Measurements from ENCODE around the gene BPI.
A peak's percentile ranks its signal among the peaks of the same experiment; 100 is the strongest.

The BPI gene

GRCh38 chr20:38286586-38287531 lies 17.1 kb upstream of the BPI start:
- H3K4me3 ChIP-seq (ENCODE audit: low read depth in 1 of 5, low read length in 5 of 5), result no peak overlapping the region
- peaks cover 0 to 6% (median 5%) of the 10 kb centered on the region in 5 donors for H3K4me1 ChIP-seq (ENCODE audit: control insufficient read depth in 5 of 5, insufficient read depth in 5 of 5, low read length in 5 of 5)
- H3K36me3 ChIP-seq (ENCODE audit: control insufficient read depth in 5 of 5, insufficient read depth in 5 of 5, low read length in 5 of 5), result no peaks in the 10 kb centered on the region
- H3K27ac ChIP-seq (ENCODE audit: low read depth, low read length), result no peak overlapping the region
- no peak overlapping the region for H3K9ac ChIP-seq (ENCODE audit: low read length in 5 of 5)
- H3K27me3 ChIP-seq (ENCODE audit: control insufficient read depth in 5 of 5, insufficient read depth in 4 of 5, low read length in 5 of 5), result no peaks in the 10 kb centered on the region
- H3K9me3 ChIP-seq (ENCODE audit: control insufficient read depth in 5 of 5, low read length in 5 of 5), result peaks cover 0 to 4% (median 3%) of the 10 kb centered on the region in 5 donors

DNA sequence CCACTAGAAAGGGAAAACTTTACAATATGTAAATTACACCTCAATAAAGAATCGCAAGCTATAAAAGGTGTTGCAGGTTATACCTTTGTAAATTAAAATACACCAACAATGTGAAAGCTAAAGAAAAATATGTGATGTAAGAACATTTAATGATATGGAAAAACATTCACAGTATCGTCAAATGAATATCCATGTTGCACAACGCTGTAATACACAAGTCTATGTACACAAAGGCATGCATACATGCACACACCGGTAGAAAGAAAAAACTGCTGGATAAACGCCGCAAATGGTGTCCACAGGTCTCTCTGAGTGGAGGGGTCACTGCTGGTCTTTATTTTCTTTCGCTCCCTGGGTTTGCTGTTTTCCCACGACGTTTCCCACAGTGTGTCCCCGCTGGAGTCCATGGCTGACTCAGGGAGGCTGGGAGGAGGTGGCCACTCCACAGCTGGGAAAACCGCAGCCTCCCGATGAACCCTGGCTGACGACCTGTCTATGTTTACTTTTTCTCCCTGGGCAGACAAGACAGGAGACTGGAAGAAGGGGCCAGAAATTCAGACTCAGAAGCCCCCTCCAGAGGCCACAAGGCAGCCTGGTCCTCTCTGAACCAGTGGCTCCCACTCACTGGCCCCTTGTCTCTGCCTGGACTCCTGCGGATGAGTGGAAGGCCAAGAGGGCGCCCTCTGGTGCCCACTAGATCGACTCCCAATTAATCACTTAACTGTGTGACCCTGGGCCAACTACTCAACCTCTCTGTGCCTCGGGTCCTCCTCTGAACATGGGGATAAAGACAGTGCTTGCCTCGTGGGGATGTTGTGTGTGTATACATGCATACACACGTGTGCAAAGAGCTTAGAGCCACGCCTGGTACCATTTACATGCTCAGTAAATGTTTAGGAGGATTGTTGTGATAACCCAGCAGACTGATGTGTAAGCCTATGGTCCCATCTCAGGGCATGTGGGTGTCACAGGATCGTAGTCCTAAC lies 12.8 kb upstream of the BPI start:
- Histone ChIP-seq H3K27ac (ENCODE audit: low read depth, low read length) (no peak overlapping the region), H3K4me3 (ENCODE audit: low read depth in 1 of 5, low read length in 5 of 5) (no peak overlapping the region)

DNA sequence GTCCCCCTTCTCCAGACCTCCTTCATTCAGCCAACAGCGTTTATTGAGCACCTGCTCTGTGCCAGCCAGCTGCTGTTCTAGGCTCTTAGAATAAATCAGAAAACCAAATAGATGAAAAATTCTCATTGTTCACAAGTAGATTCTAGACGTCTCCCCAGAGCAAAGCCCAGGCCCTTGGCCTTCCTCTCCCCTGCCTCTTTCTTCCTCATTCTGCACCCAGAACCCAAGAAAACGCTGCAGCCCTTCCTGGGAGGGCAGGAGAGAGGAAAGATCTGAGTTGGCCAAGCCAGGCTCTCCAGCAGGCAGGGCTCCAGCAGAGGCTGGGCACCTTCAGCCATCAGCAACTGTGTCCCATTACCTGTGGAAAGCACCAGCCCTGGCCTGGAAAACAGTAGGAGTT lies 12.0 kb upstream of the BPI start:
- H3K9ac ChIP-seq (ENCODE audit: low read length in 5 of 5), result no peak overlapping the region
- H3K36me3 ChIP-seq (ENCODE audit: control insufficient read depth in 5 of 5, insufficient read depth in 5 of 5, low read length in 5 of 5), result no peaks in the 10 kb centered on the region
- no peaks in the 10 kb centered on the region for H3K27me3 ChIP-seq (ENCODE audit: control insufficient read depth in 5 of 5, insufficient read depth in 4 of 5, low read length in 5 of 5)
- H3K4me3 ChIP-seq (ENCODE audit: low read depth in 1 of 5, low read length in 5 of 5), result no peak overlapping the region
- H3K9me3 ChIP-seq (ENCODE audit: control insufficient read depth in 5 of 5, low read length in 5 of 5), result no peaks in the 10 kb centered on the region
- no peak overlapping the region for H3K27ac ChIP-seq (ENCODE audit: low read depth, low read length)
- peaks cover 3 to 36% (median 27%) of the 10 kb centered on the region in 5 donors for H3K4me1 ChIP-seq (ENCODE audit: control insufficient read depth in 5 of 5, insufficient read depth in 5 of 5, low read length in 5 of 5)

More for the DNA sequence above, 12.8 kb upstream of the BPI start:
- Histone ChIP-seq H3K4me1 (ENCODE audit: control insufficient read depth in 5 of 5, insufficient read depth in 5 of 5, low read length in 5 of 5) (peaks cover 3 to 28% (median 23%) of the 10 kb centered on the region in 5 donors), H3K9me3 (ENCODE audit: control insufficient read depth in 5 of 5, low read length in 5 of 5) (no peaks in the 10 kb centered on the region), H3K9ac (ENCODE audit: low read length in 5 of 5) (no peak overlapping the region), H3K36me3 (ENCODE audit: control insufficient read depth in 5 of 5, insufficient read depth in 5 of 5, low read length in 5 of 5) (no peaks in the 10 kb centered on the region), H3K27me3 (ENCODE audit: control insufficient read depth in 5 of 5, insufficient read depth in 4 of 5, low read length in 5 of 5) (no peaks in the 10 kb centered on the region)

DNA sequence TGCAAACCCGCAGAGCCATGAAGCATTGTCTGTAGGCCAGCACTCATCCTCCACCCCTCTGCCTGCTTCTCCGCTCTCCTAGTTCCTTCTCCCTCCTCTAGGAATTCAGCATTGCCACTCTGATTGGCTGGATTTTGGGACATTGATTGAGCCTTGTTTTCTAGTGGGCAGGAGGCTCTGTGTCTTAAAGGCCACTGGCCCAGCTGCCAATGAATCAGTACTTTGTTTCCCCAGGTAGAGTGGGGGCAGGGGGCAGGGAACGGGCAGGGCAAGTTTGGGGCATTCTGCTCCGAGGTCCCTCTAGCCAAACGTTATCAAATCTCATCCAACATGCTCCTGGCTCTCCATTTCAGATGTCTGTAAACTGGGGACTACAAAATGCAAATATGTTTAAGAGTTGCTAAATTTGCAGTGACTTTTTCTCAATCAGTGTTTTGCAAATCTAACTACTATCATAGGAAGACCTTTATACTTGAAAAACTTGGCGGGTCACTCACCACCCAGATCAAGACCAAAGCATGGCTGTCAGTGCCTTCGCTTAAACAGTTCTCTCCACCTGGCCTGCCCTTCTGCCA lies 10.4 kb upstream of the BPI start:
- H3K9ac ChIP-seq (ENCODE audit: low read length in 5 of 5), result no peak overlapping the region
- H3K27me3 ChIP-seq (ENCODE audit: control insufficient read depth in 5 of 5, insufficient read depth in 4 of 5, low read length in 5 of 5), result no peaks in the 10 kb centered on the region
- H3K4me1 ChIP-seq (ENCODE audit: control insufficient read depth in 5 of 5, insufficient read depth in 5 of 5, low read length in 5 of 5), result peaks cover 3 to 41% (median 30%) of the 10 kb centered on the region in 5 donors
- no peak overlapping the region for H3K4me3 ChIP-seq (ENCODE audit: low read depth in 1 of 5, low read length in 5 of 5)
- peak overlapping the region; percentile 54 for H3K27ac ChIP-seq (ENCODE audit: low read depth, low read length)
- H3K9me3 ChIP-seq (ENCODE audit: control insufficient read depth in 5 of 5, low read length in 5 of 5), result no peaks in the 10 kb centered on the region
- H3K36me3 ChIP-seq (ENCODE audit: control insufficient read depth in 5 of 5, insufficient read depth in 5 of 5, low read length in 5 of 5), result no peaks in the 10 kb centered on the region

DNA sequence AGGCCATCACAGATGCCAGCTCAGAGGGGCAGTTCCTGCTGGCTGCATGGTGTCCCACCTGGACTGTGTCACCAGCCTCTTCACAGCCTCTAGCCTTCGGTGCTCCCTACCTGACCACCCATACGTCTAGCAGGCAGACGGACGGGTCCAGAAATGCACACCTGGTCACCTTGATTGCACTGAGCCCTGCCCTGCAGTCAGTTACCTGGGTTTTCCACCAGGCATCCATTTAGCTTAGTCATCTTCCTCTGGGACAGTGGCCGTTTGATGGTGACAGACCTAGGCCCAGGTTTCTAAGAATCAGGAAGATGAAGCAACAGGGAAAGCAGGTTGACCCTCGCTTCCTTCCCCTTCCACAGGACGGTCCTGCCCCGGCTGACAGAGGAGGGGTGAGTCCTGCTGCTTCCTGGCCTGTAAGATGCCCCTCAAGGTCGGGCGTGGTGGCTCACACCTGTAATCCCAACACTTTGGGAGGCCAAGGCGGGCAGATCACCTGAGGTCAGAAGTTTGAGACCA lies 9.8 kb upstream of the BPI start:
- Histone ChIP-seq H3K36me3 (ENCODE audit: control insufficient read depth in 5 of 5, insufficient read depth in 5 of 5, low read length in 5 of 5) (no peaks in the 10 kb centered on the region), H3K4me1 (ENCODE audit: control insufficient read depth in 5 of 5, insufficient read depth in 5 of 5, low read length in 5 of 5) (peaks cover 3 to 46% (median 36%) of the 10 kb centered on the region in 5 donors), H3K9me3 (ENCODE audit: control insufficient read depth in 5 of 5, low read length in 5 of 5) (no peaks in the 10 kb centered on the region), H3K9ac (ENCODE audit: low read length in 5 of 5) (no peak overlapping the region), H3K27me3 (ENCODE audit: control insufficient read depth in 5 of 5, insufficient read depth in 4 of 5, low read length in 5 of 5) (no peaks in the 10 kb centered on the region), H3K4me3 (ENCODE audit: low read depth in 1 of 5, low read length in 5 of 5) (no peak overlapping the region), H3K27ac (ENCODE audit: low read depth, low read length) (peak overlapping the region; percentile 54)

- Histone ChIP-seq H3K9me3 (ENCODE audit: control insufficient read depth in 5 of 5, low read length in 5 of 5) (no peaks in the 10 kb centered on the region), H3K4me1 (ENCODE audit: control insufficient read depth in 5 of 5, insufficient read depth in 5 of 5, low read length in 5 of 5) (peaks cover 3 to 55% (median 41%) of the 10 kb centered on the region in 5 donors), H3K27me3 (ENCODE audit: control insufficient read depth in 5 of 5, insufficient read depth in 4 of 5, low read length in 5 of 5) (peaks cover 0 to 6% (median 0%) of the 10 kb centered on the region in 5 donors), H3K36me3 (ENCODE audit: control insufficient read depth in 5 of 5, insufficient read depth in 5 of 5, low read length in 5 of 5) (no peaks in the 10 kb centered on the region), H3K4me3 (ENCODE audit: low read depth in 1 of 5, low read length in 5 of 5) (no peak overlapping the region), H3K27ac (ENCODE audit: low read depth, low read length) (no peak overlapping the region), H3K9ac (ENCODE audit: low read length in 5 of 5) (no peak overlapping the region)
Observed at GRCh38 chr20:38295811-38296210, 8.1 kb upstream of the BPI start.

GRCh38 chr20:38296433-38296832 lies 7.5 kb upstream of the BPI start:
- Histone ChIP-seq H3K4me1 (ENCODE audit: control insufficient read depth in 5 of 5, insufficient read depth in 5 of 5, low read length in 5 of 5) (peaks cover 3 to 50% (median 36%) of the 10 kb centered on the region in 5 donors), H3K36me3 (ENCODE audit: control insufficient read depth in 5 of 5, insufficient read depth in 5 of 5, low read length in 5 of 5) (no peaks in the 10 kb centered on the region), H3K4me3 (ENCODE audit: low read depth in 1 of 5, low read length in 5 of 5) (no peak overlapping the region), H3K9ac (ENCODE audit: low read length in 5 of 5) (no peak overlapping the region), H3K27ac (ENCODE audit: low read depth, low read length) (no peak overlapping the region), H3K9me3 (ENCODE audit: control insufficient read depth in 5 of 5, low read length in 5 of 5) (no peaks in the 10 kb centered on the region), H3K27me3 (ENCODE audit: control insufficient read depth in 5 of 5, insufficient read depth in 4 of 5, low read length in 5 of 5) (peaks cover 0 to 6% (median 0%) of the 10 kb centered on the region in 5 donors)

DNA sequence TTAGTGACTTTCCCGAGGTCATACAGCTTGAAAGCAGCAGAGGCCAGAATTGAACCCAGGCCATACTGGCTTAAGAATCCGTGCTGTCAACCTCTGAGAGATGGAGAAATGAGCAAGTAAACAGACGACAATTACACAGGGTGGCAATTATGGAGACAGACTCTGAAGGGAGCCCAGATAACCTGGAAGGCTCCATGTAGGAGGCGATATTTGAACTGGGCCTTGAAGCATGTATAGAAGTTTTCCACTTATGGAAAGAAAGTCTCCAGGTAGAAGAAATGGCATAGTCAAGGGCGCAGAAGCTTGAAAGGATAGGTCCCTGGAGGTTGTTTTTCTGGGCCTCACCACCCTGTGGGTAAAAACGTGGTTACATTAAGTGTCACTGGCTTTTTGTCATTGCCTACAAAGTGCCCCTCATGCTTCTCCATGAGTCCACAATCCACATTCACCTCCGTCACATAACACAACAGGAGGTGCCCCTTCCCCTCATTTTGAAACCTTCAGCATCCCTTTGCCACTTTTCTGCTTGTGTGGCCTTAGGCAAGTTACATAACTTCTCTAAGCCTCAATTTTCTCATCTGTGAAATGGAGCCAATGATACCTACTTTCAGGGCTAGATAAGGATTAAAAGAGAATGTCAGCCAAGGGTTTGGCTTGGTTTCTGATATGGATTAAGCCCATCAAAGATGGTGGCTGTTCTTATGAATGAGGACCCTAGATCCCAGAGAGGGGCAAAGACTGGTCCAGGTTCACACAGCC lies 5.9 kb upstream of the BPI start:
- peaks cover 0 to 6% (median 0%) of the 10 kb centered on the region in 5 donors for H3K27me3 ChIP-seq (ENCODE audit: control insufficient read depth in 5 of 5, insufficient read depth in 4 of 5, low read length in 5 of 5)
- H3K4me3 ChIP-seq (ENCODE audit: low read depth in 1 of 5, low read length in 5 of 5), result no peak overlapping the region
- H3K4me1 ChIP-seq (ENCODE audit: control insufficient read depth in 5 of 5, insufficient read depth in 5 of 5, low read length in 5 of 5), result peaks cover 3 to 41% (median 33%) of the 10 kb centered on the region in 5 donors
- no peaks in the 10 kb centered on the region for H3K9me3 ChIP-seq (ENCODE audit: control insufficient read depth in 5 of 5, low read length in 5 of 5)
- H3K27ac ChIP-seq (ENCODE audit: low read depth, low read length), result peak overlapping the region; percentile 75
- no peaks in the 10 kb centered on the region for H3K36me3 ChIP-seq (ENCODE audit: control insufficient read depth in 5 of 5, insufficient read depth in 5 of 5, low read length in 5 of 5)
- peak overlapping the region in 1 of 5 donors; percentile 28 for H3K9ac ChIP-seq (ENCODE audit: low read length in 5 of 5)

DNA sequence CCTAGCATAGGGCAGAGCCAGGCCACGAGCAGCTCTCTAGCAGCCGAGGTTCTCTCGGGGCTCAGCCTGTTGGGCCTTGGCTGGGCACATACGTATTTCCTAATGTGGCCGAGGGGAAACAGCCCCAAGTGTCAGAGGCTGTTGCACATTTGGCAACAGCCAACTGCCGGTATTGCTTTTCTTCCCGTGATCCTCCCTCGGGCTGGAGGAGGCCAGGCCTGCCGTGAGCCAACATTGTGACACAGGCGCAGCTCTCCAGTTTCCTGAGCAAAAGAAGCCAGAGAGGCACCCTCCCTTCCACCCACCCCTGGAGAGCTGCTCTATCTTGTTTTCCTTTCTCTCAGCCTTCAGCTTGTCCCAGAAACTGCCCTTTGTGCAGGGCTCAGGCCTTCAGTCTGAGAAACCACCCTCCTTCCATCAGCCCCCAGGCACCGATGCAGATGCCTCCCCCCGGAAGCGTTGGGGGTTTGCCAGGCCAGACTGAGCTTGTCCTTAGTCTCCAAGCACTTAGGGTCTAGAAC lies 5.1 kb upstream of the BPI start:
- Histone ChIP-seq H3K36me3 (ENCODE audit: control insufficient read depth in 5 of 5, insufficient read depth in 5 of 5, low read length in 5 of 5) (no peaks in the 10 kb centered on the region), H3K27ac (ENCODE audit: low read depth, low read length) (peak overlapping the region; percentile 75), H3K4me1 (ENCODE audit: control insufficient read depth in 5 of 5, insufficient read depth in 5 of 5, low read length in 5 of 5) (peaks cover 2 to 33% (median 28%) of the 10 kb centered on the region in 5 donors), H3K4me3 (ENCODE audit: low read depth in 1 of 5, low read length in 5 of 5) (peak overlapping the region in 1 of 5 donors; percentile 32), H3K9me3 (ENCODE audit: control insufficient read depth in 5 of 5, low read length in 5 of 5) (no peaks in the 10 kb centered on the region), H3K9ac (ENCODE audit: low read length in 5 of 5) (peak overlapping the region in 2 of 5 donors; percentile 32 to 33), H3K27me3 (ENCODE audit: control insufficient read depth in 5 of 5, insufficient read depth in 4 of 5, low read length in 5 of 5) (peaks cover 0 to 6% (median 0%) of the 10 kb centered on the region in 5 donors)
